SK-N-SH (cell line): Measurements from ENCODE around the gene NPPB.

ENCODE experiments used
- EP300 ChIP-seq, 2 experiments: IDR thresholded peaks; 2 replicates each; pipeline versions ENCODE4 v1.4.0 to v1.6.1; 2012; ENCODE audit warnings: borderline replicate concordance in 1 of 2, low read depth in 1 of 2, low read length in 1 of 2
- FOXM1 ChIP-seq: IDR thresholded peaks from 2 replicates; pipeline ENCODE4 v1.4.0; 2012; ENCODE audit warnings: low read depth, mild to moderate bottlenecking
- GATA2 ChIP-seq: sonication (generic); formaldehyde crosslinking; IDR thresholded peaks from 2 replicates; pipeline ENCODE4 v1.5.0; 2020; ENCODE audit warnings: mild to moderate bottlenecking, missing genetic modification reagents
- POLR2AphosphoS5 ChIP-seq: IDR thresholded peaks from 2 replicates; pipeline ENCODE4 v1.6.1; 2012; ENCODE audit warnings: low read depth, low read length
- RCOR1 ChIP-seq: fragments of 150-350 bp; IDR thresholded peaks from 2 replicates; pipeline ENCODE4 v1.6.1; 2017; ENCODE audit warnings: antibody characterized with exemption, low read length
- TCF12 ChIP-seq: IDR thresholded peaks from 2 replicates; pipeline ENCODE4 v1.4.0; 2012
- TF ChIP-seq, protein P1 (sequence below): fragments of 200-600 bp; sonication (generic); IDR thresholded peaks from 2 replicates; pipeline ENCODE4 v1.6.1; 2017; ENCODE audit warnings: antibody characterized with exemption, mild to moderate bottlenecking, moderate library complexity
- TF ChIP-seq, protein P2 (sequence below): fragments of 150-350 bp; IDR thresholded peaks from 2 replicates; pipeline ENCODE4 v1.6.1; 2017; ENCODE audit warnings: antibody characterized with exemption, low read length, low read depth, borderline replicate concordance
- TF ChIP-seq, protein P3 (sequence below): IDR thresholded peaks from 2 replicates; pipeline ENCODE4 v1.4.0; 2012; ENCODE audit warnings: low read depth, borderline replicate concordance
- TF ChIP-seq, protein P4 (sequence below): IDR thresholded peaks from 2 replicates; pipeline ENCODE4 v1.6.1; 2012; ENCODE audit warnings: mild to moderate bottlenecking, low read depth, low read length, moderate library complexity

DNA sequence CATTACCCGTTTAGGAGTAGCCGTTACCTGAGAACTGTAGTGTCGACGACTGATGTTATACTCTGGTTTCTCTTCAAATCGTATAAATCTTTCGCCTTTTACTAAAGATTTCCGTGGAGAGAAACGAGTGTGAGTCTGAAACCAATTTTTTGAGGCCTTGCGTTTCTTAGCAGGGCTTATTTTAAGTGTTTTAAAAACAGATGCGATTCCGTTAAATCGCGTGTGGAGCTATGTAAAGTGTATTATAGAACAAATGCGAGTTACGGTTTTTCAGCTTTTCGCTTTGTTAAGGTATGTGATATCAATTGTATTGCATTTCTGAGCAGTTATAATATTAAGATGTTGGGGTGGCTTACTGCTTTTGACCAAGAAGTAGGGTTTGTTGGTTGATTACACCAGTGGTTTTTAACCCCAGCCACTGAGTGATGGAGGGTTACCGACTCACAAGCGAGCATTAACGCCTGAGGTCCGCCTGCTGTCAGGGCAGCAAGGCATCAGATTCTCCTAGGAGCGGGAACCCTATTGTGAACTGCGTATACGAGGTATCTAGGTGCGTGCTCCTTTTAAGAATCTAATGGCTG, 49.4 kb upstream of the NPPB start:
- TF ChIP-seq, protein P1, sequence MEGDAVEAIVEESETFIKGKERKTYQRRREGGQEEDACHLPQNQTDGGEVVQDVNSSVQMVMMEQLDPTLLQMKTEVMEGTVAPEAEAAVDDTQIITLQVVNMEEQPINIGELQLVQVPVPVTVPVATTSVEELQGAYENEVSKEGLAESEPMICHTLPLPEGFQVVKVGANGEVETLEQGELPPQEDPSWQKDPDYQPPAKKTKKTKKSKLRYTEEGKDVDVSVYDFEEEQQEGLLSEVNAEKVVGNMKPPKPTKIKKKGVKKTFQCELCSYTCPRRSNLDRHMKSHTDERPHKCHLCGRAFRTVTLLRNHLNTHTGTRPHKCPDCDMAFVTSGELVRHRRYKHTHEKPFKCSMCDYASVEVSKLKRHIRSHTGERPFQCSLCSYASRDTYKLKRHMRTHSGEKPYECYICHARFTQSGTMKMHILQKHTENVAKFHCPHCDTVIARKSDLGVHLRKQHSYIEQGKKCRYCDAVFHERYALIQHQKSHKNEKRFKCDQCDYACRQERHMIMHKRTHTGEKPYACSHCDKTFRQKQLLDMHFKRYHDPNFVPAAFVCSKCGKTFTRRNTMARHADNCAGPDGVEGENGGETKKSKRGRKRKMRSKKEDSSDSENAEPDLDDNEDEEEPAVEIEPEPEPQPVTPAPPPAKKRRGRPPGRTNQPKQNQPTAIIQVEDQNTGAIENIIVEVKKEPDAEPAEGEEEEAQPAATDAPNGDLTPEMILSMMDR: no peak
- TF ChIP-seq, protein P2, sequence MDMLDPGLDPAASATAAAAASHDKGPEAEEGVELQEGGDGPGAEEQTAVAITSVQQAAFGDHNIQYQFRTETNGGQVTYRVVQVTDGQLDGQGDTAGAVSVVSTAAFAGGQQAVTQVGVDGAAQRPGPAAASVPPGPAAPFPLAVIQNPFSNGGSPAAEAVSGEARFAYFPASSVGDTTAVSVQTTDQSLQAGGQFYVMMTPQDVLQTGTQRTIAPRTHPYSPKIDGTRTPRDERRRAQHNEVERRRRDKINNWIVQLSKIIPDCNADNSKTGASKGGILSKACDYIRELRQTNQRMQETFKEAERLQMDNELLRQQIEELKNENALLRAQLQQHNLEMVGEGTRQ: no peak
- TF ChIP-seq POLR2AphosphoS5 (peak; percentile 100), RCOR1 (peak; percentile 62; the same call in 1 of the 2 replicates), GATA2 (CRISPR knock-in tag) (0 out of 2 replicates have a peak, but pooled peaks have one; percentile 7), FOXM1 (no peak), EP300 (IDR thresholded peaks at IDR 0.05; ENCODE audit: borderline replicate concordance in 1 of 2, low read depth in 1 of 2, low read length in 1 of 2) (peak; percentile 20 to 67; a peak in 3 of 4 replicates), TCF12 (peak; percentile 63)
- TF ChIP-seq, protein P3, sequence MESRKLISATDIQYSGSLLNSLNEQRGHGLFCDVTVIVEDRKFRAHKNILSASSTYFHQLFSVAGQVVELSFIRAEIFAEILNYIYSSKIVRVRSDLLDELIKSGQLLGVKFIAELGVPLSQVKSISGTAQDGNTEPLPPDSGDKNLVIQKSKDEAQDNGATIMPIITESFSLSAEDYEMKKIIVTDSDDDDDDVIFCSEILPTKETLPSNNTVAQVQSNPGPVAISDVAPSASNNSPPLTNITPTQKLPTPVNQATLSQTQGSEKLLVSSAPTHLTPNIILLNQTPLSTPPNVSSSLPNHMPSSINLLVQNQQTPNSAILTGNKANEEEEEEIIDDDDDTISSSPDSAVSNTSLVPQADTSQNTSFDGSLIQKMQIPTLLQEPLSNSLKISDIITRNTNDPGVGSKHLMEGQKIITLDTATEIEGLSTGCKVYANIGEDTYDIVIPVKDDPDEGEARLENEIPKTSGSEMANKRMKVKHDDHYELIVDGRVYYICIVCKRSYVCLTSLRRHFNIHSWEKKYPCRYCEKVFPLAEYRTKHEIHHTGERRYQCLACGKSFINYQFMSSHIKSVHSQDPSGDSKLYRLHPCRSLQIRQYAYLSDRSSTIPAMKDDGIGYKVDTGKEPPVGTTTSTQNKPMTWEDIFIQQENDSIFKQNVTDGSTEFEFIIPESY: peak; percentile 93
- TF ChIP-seq, protein P4, sequence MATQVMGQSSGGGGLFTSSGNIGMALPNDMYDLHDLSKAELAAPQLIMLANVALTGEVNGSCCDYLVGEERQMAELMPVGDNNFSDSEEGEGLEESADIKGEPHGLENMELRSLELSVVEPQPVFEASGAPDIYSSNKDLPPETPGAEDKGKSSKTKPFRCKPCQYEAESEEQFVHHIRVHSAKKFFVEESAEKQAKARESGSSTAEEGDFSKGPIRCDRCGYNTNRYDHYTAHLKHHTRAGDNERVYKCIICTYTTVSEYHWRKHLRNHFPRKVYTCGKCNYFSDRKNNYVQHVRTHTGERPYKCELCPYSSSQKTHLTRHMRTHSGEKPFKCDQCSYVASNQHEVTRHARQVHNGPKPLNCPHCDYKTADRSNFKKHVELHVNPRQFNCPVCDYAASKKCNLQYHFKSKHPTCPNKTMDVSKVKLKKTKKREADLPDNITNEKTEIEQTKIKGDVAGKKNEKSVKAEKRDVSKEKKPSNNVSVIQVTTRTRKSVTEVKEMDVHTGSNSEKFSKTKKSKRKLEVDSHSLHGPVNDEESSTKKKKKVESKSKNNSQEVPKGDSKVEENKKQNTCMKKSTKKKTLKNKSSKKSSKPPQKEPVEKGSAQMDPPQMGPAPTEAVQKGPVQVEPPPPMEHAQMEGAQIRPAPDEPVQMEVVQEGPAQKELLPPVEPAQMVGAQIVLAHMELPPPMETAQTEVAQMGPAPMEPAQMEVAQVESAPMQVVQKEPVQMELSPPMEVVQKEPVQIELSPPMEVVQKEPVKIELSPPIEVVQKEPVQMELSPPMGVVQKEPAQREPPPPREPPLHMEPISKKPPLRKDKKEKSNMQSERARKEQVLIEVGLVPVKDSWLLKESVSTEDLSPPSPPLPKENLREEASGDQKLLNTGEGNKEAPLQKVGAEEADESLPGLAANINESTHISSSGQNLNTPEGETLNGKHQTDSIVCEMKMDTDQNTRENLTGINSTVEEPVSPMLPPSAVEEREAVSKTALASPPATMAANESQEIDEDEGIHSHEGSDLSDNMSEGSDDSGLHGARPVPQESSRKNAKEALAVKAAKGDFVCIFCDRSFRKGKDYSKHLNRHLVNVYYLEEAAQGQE: peak; percentile 12; the same call in 1 of the 2 replicates
